ENCODE measurements around the gene IL23R.

The IL23R gene

GRCh38 chr1:67133177-67133576, 33.1 kb upstream of the IL23R start:
- Histone ChIP-seq H3K27me3 (ENCODE audit: insufficient read depth, low read depth) (no peaks in the 10 kb centered on the region), H3K27ac (no peak overlapping the region), H3K4me2 (no peak overlapping the region), H2AFZ (ENCODE audit: low read depth) (no peak overlapping the region), H3K36me3 (ENCODE audit: insufficient read depth) (no peaks in the 10 kb centered on the region), H3K4me1 (ENCODE audit: low read depth, poor library complexity, severe bottlenecking) (no peaks in the 10 kb centered on the region), H4K20me1 (ENCODE audit: insufficient read depth) (no peaks in the 10 kb centered on the region), H3K4me3 (IDR thresholded peaks at IDR 0.05; ENCODE audit: insufficient read depth, low read depth, low read length) (no peak overlapping the region), H3K79me2 (ENCODE audit: insufficient read depth, low read depth) (no peaks in the 10 kb centered on the region), H3K9ac (no peak overlapping the region)
- TF ChIP-seq CTCF (conservative IDR thresholded peaks at IDR 0.05; ENCODE audit: low read depth, low read length): no peak

- TF ChIP-seq CTCF (conservative IDR thresholded peaks at IDR 0.05; ENCODE audit: low read depth, low read length): no peak
- no peak within 1 kb of the TSS for H3K4me2 ChIP-seq
Observed at GRCh38 chr1:67134695-67135094, 31.6 kb upstream of the IL23R start, which contains the start of gene C1orf141. Gene C1orf141, minus strand, starts transcription at chr1:67134970. Its CDS starts 7,730 bp downstream, at chr1:67127240.

GRCh38 chr1:67135354-67135753, 30.9 kb upstream of the IL23R start:
- TF ChIP-seq CTCF (conservative IDR thresholded peaks at IDR 0.05; ENCODE audit: low read depth, low read length): no peak
- H3K4me2 ChIP-seq: no peak overlapping the region

More at GRCh38 chr1:67134695-67135094, 31.6 kb upstream of the IL23R start, which contains the start of gene C1orf141:
- Histone ChIP-seq H2AFZ (ENCODE audit: low read depth) (no peak within 1 kb of the TSS), H3K79me2 (ENCODE audit: insufficient read depth, low read depth) (no peaks in the 10 kb centered on the region), H3K36me3 (ENCODE audit: insufficient read depth) (no peaks in the 10 kb centered on the region), H3K27me3 (ENCODE audit: insufficient read depth, low read depth) (no peaks in the 10 kb centered on the region), H3K4me3 (IDR thresholded peaks at IDR 0.05; ENCODE audit: insufficient read depth, low read depth, low read length) (no peak within 1 kb of the TSS), H4K20me1 (ENCODE audit: insufficient read depth) (no peaks in the 10 kb centered on the region), H3K4me1 (ENCODE audit: low read depth, poor library complexity, severe bottlenecking) (no peaks in the 10 kb centered on the region), H3K27ac (no peak within 1 kb of the TSS), H3K9ac (no peak within 1 kb of the TSS)

GRCh38 chr1:67137307-67137753, 28.9 kb upstream of the IL23R start:
- Histone ChIP-seq H3K36me3 (ENCODE audit: insufficient read depth) (no peaks in the 10 kb centered on the region), H3K4me3 (IDR thresholded peaks at IDR 0.05; ENCODE audit: insufficient read depth, low read depth, low read length) (no peak overlapping the region), H3K79me2 (ENCODE audit: insufficient read depth, low read depth) (no peaks in the 10 kb centered on the region), H4K20me1 (ENCODE audit: insufficient read depth) (no peaks in the 10 kb centered on the region), H3K27ac (no peak overlapping the region), H3K27me3 (ENCODE audit: insufficient read depth, low read depth) (no peaks in the 10 kb centered on the region), H3K4me2 (no peak overlapping the region), H3K9ac (no peak overlapping the region), H3K4me1 (ENCODE audit: low read depth, poor library complexity, severe bottlenecking) (no peaks in the 10 kb centered on the region), H2AFZ (ENCODE audit: low read depth) (no peak overlapping the region)
- TF ChIP-seq CTCF (conservative IDR thresholded peaks at IDR 0.05; ENCODE audit: low read depth, low read length): no peak

More at GRCh38 chr1:67135354-67135753, 30.9 kb upstream of the IL23R start:
- no peak overlapping the region for H3K27ac ChIP-seq
- no peaks in the 10 kb centered on the region for H3K27me3 ChIP-seq (ENCODE audit: insufficient read depth, low read depth)
- H2AFZ ChIP-seq (ENCODE audit: low read depth): no peak overlapping the region
- no peaks in the 10 kb centered on the region for H3K79me2 ChIP-seq (ENCODE audit: insufficient read depth, low read depth)
- H3K36me3 ChIP-seq (ENCODE audit: insufficient read depth): no peaks in the 10 kb centered on the region
- no peak overlapping the region for H3K4me3 ChIP-seq (IDR thresholded peaks at IDR 0.05; ENCODE audit: insufficient read depth, low read depth, low read length)
- no peak overlapping the region for H3K9ac ChIP-seq
- no peaks in the 10 kb centered on the region for H4K20me1 ChIP-seq (ENCODE audit: insufficient read depth)
- H3K4me1 ChIP-seq (ENCODE audit: low read depth, poor library complexity, severe bottlenecking): no peaks in the 10 kb centered on the region

All from KMS-11 (cell line).